KMS-11 (cell line): ENCODE measurements around the gene CDH3.

Experiments used
- H2AFZ ChIP-seq: fragments of 200-600 bp; sonication (generic); 2 replicates; pipeline ENCODE4 v1.6.1; 2016; ENCODE audit warnings: antibody characterized with exemption, mixed run types, low read depth
- H3K27ac ChIP-seq: fragments of 200-600 bp; sonication (generic); 2 replicates; pipeline ENCODE4 v1.6.1; 2016; ENCODE audit warnings: mild to moderate bottlenecking, mixed run types
- H3K27me3 ChIP-seq: fragments of 200-600 bp; sonication (generic); 2 replicates; pipeline ENCODE4 v1.6.1; 2017; ENCODE audit warnings: mild to moderate bottlenecking, low read depth, mixed run types, moderate library complexity; ENCODE audit not compliant: insufficient read depth
- H3K36me3 ChIP-seq: fragments of 200-600 bp; sonication (generic); 2 replicates; pipeline ENCODE4 v1.6.1; 2017; ENCODE audit warnings: mild to moderate bottlenecking, mixed run types; ENCODE audit not compliant: insufficient read depth
- H3K4me1 ChIP-seq: fragments of 200-600 bp; sonication (generic); 2 replicates; pipeline ENCODE4 v1.6.1; 2016; ENCODE audit warnings: mild to moderate bottlenecking, low read depth, mixed run types; ENCODE audit not compliant: poor library complexity, severe bottlenecking
- H3K4me2 ChIP-seq: fragments of 200-600 bp; sonication (generic); 2 replicates; pipeline ENCODE4 v1.7.0; 2016; ENCODE audit warnings: mild to moderate bottlenecking, mixed run types
- H3K4me3 ChIP-seq: fragments of 200-600 bp; sonication (generic); IDR thresholded peaks from 2 replicates; pipeline ENCODE4 v1.6.1; 2017; ENCODE audit warnings: low read depth, low read length, mixed read lengths; ENCODE audit not compliant: insufficient read depth
- H3K79me2 ChIP-seq: fragments of 200-600 bp; sonication (generic); 2 replicates; pipeline ENCODE4 v1.6.1; 2016; ENCODE audit warnings: low read depth, mixed run types; ENCODE audit not compliant: insufficient read depth
- H3K9ac ChIP-seq: fragments of 200-600 bp; sonication (generic); 2 replicates; pipeline ENCODE4 v1.6.1; 2016; ENCODE audit warnings: mild to moderate bottlenecking, mixed run types
- H4K20me1 ChIP-seq: fragments of 200-600 bp; sonication (generic); 2 replicates; pipeline ENCODE4 v1.6.1; 2016; ENCODE audit warnings: mild to moderate bottlenecking, mixed run types; ENCODE audit not compliant: insufficient read depth
- CTCF ChIP-seq: fragments of 200-600 bp; sonication (generic); conservative IDR thresholded peaks from 2 replicates; pipeline ENCODE4 v1.6.1; 2017; ENCODE audit warnings: low read depth, mild to moderate bottlenecking, antibody characterized with exemption, low read length, moderate library complexity, mixed read lengths

CDH3 gene

DNA sequence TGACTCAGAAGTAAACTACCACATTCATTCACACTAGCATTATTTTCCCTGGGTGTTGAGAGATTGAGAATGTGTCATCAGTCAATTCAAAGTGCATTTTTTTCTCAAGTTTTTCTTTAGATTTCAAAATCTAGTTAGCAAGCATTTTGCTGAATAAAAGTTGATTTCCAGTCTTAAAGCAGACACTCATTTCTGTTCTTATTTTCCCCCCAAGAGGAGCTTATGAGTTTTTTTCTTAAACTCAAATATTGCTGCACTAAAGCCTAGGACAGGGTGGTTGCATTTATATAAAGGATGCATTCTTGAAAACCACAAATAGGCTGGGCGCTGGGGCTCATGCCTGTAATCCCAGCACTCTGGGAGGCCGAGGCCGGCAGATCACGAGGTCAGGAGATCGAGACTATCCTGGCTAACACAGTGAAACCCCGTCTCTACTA is 15.3 kb downstream of the CDH3 start:
- Histone ChIP-seq H3K4me3 (no peak overlapping the region), H3K79me2 (no peaks in the 10 kb centered on the region), H3K4me1 (no peaks in the 10 kb centered on the region), H3K27me3 (no peaks in the 10 kb centered on the region), H3K4me2 (no peak overlapping the region), H4K20me1 (no peaks in the 10 kb centered on the region), H3K27ac (no peak overlapping the region), H2AFZ (no peak overlapping the region), H3K9ac (no peak overlapping the region), H3K36me3 (no peaks in the 10 kb centered on the region)
- no peak for TF ChIP-seq CTCF

GRCh38 chr16:68662035-68662434 is 16.9 kb downstream of the CDH3 start:
- H3K36me3 ChIP-seq: no peaks in the 10 kb centered on the region
- TF ChIP-seq CTCF: no peak
- no peak overlapping the region for H3K4me3 ChIP-seq
- H3K27ac ChIP-seq: no peak overlapping the region
- H2AFZ ChIP-seq: no peak overlapping the region
- H4K20me1 ChIP-seq: no peaks in the 10 kb centered on the region
- no peaks in the 10 kb centered on the region for H3K79me2 ChIP-seq
- no peak overlapping the region for H3K4me2 ChIP-seq
- H3K4me1 ChIP-seq: no peaks in the 10 kb centered on the region
- no peaks in the 10 kb centered on the region for H3K27me3 ChIP-seq
- H3K9ac ChIP-seq: no peak overlapping the region

DNA sequence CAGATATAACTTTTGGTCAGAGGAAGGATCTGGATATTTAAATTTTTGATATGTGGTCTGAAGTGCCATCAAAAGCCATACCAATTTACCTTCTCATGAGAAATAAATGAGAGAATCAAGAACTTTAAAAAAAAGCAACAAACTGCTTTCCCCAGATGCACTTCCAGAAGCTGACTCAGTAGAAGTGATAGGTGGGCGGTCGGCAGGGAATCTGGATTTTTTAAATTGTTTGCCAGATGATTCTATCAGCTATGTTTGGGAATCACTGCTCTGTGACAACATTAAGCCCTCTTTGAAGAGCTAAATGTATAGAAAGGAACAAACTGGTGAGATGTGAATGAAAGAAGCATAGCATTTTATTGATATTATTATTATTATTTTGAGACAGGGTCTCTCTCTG is 19.2 kb downstream of the CDH3 start:
- H3K9ac ChIP-seq: no peak overlapping the region
- no peak overlapping the region for H3K27ac ChIP-seq
- H3K79me2 ChIP-seq: no peaks in the 10 kb centered on the region

DNA sequence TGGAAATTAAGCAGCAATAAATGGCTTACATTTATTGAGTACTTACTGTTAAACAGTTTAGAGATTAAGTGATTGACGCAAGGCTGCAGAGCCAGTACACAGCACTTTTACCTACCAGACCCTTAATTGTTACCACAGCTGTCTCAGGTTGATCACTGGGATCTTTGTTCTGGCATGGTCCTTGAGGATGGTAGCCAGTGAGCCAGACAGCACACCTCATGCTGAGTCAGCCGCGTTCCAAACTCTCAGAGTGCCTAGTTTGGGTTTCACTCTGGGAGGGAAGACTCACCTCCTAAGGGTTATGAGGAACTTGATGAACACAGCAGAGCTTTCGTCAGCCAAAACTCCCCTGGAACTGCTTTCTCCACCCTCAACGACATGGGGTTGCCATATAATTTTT is 20.4 kb downstream of the CDH3 start:
- no peak for TF ChIP-seq CTCF
- Histone ChIP-seq H3K27ac (no peak overlapping the region), H3K79me2 (no peaks in the 10 kb centered on the region)

More for the DNA sequence above, 19.2 kb downstream of the CDH3 start:
- TF ChIP-seq CTCF: no peak
- Histone ChIP-seq H3K36me3 (no peaks in the 10 kb centered on the region), H3K4me1 (no peaks in the 10 kb centered on the region), H3K4me3 (no peak overlapping the region), H4K20me1 (no peaks in the 10 kb centered on the region), H3K27me3 (no peaks in the 10 kb centered on the region), H3K4me2 (no peak overlapping the region), H2AFZ (no peak overlapping the region)

More for the DNA sequence above, 20.4 kb downstream of the CDH3 start:
- Histone ChIP-seq H3K27me3 (no peaks in the 10 kb centered on the region), H3K4me3 (no peak overlapping the region), H4K20me1 (no peaks in the 10 kb centered on the region), H2AFZ (no peak overlapping the region), H3K36me3 (no peaks in the 10 kb centered on the region), H3K4me2 (no peak overlapping the region), H3K4me1 (no peaks in the 10 kb centered on the region), H3K9ac (no peak overlapping the region)
